ENCODE data around the gene EGFR. TPM values are rescaled to one million over a fixed set of nuclear protein-coding genes. Genes with fewer than 3 reads are reported as not detected.

Gene EGFR
- total RNA-seq, 4 donors from 2014 or later, result 45.5 to 61.1 (median 56.9) TPM

DNA sequence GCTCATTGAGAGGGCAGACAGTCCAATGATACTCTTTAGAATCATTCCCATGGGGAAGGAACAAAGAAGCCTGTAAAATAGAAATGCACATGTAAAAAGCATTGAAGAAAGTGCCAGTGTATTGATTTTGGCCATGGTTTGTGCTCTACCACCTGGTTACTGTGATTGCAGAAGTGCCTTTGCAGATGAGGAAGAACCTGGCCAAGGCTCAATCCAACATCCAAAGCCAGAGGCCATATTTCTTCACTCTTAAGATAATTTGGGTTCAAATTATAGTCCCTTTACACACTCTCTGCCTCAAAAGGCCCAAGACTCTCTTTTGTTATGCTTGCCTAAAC lies 122.1 kb downstream of the EGFR start:
- Histone ChIP-seq H3K4me1 (no peaks in the 10 kb centered on the region), H3K4me3 (no peak overlapping the region), H3K9me3 (no peaks in the 10 kb centered on the region), H3K27ac (no peak overlapping the region), H3K27me3 (no peaks in the 10 kb centered on the region), H3K36me3 (peaks cover 0 to 13% (median 0%) of the 10 kb centered on the region in 3 donors)
- TF ChIP-seq POLR2A (IDR thresholded peaks at IDR 0.05), result no peak
- no peak for TF ChIP-seq CTCF (IDR thresholded peaks at IDR 0.05)
- DNase-seq, result no peak

DNA sequence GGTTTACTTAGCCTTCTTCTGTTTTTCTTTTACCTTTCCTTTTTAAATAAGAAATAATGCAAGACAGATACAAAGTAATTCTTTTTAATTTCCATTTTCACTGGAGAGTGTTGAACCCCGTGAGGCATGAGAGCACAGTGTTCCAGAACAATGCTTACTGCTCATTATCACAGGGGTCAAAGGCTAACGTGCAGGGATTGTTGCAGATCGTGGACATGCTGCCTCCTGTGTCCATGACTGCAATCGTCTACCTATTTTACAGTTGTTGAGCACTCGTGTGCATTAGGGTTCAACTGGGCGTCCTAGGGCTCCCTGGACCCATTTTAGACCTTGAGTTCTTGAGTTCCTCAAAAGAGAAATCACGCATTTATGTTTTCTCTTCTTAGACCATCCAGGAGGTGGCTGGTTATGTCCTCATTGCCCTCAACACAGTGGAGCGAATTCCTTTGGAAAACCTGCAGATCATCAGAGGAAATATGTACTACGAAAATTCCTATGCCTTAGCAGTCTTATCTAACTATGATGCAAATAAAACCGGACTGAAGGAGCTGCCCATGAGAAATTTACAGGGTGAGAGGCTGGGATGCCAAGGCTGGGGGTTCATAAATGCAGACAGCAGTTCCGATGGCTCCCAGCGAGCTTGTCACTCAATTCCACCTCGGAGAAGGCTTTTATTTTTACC lies 124.2 kb downstream of the EGFR start:
- no peaks in the 10 kb centered on the region for H3K27me3 ChIP-seq
- no peaks in the 10 kb centered on the region for H3K4me1 ChIP-seq
- H3K36me3 ChIP-seq, result peaks cover 0 to 34% (median 0%) of the 10 kb centered on the region in 3 donors
- no peak overlapping the region for H3K4me3 ChIP-seq
- H3K9me3 ChIP-seq, result no peaks in the 10 kb centered on the region
- DNase-seq, result no peak
- H3K27ac ChIP-seq, result no peak overlapping the region
- TF ChIP-seq CTCF (IDR thresholded peaks at IDR 0.05) (peak in 3 of 6 experiments; percentile 32 to 46 (median 43)), POLR2A (IDR thresholded peaks at IDR 0.05) (no peak)

DNA sequence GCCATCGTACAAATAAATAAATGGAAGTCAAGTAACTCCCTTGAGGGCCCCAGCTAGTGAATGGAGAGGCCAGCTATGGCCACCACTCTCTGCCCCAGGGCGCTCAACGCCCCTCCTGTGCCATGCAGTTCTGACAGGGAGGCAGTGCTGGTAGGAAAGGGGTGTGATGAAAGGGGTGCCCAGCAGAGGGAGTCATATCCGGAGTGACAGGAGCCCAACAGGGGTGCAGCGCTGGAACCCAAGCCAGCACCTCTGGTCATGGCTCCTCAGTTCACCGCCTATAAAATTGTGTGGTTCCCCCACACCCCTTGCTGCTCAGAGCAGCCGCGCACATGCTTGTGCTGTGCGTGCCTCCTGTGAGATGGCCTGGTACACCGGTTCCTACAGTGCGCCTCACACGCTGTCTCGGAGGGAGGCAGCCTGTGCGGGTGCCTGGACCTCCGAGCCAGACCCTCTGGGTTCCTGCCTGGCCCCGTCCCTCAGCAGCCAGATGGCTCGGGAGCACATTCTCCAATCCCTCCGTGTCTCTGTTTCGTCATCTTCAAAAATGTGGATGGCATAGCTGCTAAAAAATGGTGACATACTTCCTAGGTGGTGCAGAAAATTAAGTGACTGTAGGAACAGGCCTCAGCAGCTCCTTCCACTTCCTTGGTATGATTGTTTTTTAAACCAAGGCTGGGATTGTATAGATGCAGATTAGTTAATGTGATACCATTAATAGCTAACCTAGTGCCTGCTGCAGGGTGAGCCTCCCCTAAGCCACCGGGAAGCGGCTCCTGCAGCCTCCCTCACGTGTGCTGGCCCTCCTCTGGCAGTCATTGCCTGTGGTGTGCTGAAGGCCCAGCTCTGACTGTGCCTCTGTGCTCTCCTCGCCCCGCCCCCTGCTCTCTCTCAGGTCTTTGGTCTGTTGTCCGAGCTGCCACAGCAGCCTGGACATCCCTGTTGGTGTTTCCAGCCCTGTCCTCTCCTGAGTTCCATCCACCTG lies 125.8 kb downstream of the EGFR start:
- H3K9me3 ChIP-seq, result no peaks in the 10 kb centered on the region
- no peaks in the 10 kb centered on the region for H3K4me1 ChIP-seq
- no peaks in the 10 kb centered on the region for H3K27me3 ChIP-seq
- no peak for DNase-seq
- no peak overlapping the region for H3K4me3 ChIP-seq
- H3K27ac ChIP-seq, result no peak overlapping the region
- TF ChIP-seq POLR2A (IDR thresholded peaks at IDR 0.05), result no peak
- TF ChIP-seq CTCF (IDR thresholded peaks at IDR 0.05), result peak in 2 of 6 experiments; percentile 24 to 33
- peaks cover 0 to 34% (median 0%) of the 10 kb centered on the region in 3 donors for H3K36me3 ChIP-seq

DNA sequence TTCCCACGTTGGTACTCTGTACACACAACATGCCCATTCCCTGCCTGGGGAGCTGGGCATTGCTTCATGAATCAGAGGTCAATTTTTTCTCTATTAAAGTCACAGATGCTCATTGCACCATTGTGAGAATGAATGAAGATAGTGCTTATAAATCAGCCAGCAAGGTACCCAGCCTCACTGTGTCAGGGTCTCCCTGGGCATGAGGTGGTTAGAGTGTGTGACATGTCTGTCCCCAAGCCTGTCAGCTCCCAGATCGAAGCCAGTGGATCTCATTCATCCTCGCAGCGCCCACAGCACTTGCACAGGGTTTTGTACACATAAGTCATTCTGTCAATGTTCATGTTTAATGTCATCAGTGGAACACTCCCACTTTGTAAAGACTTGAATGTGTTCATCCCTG lies 126.8 kb downstream of the EGFR start:
- no peaks in the 10 kb centered on the region for H3K9me3 ChIP-seq
- H3K36me3 ChIP-seq, result peaks cover 0 to 35% (median 0%) of the 10 kb centered on the region in 3 donors
- no peak for TF ChIP-seq CTCF (IDR thresholded peaks at IDR 0.05)

GRCh38 chr7:55147101-55147500 lies 128.3 kb downstream of the EGFR start:
- H3K9me3 ChIP-seq, result no peaks in the 10 kb centered on the region
- no peaks in the 10 kb centered on the region for H3K4me1 ChIP-seq
- TF ChIP-seq POLR2A (IDR thresholded peaks at IDR 0.05), result no peak
- no peak for TF ChIP-seq CTCF (IDR thresholded peaks at IDR 0.05)
- DNase-seq, result no peak
- no peak overlapping the region for H3K27ac ChIP-seq
- H3K27me3 ChIP-seq, result no peaks in the 10 kb centered on the region
- no peak overlapping the region for H3K4me3 ChIP-seq
- peaks cover 0 to 49% (median 0%) of the 10 kb centered on the region in 3 donors for H3K36me3 ChIP-seq

More for the DNA sequence above, 126.8 kb downstream of the EGFR start:
- no peaks in the 10 kb centered on the region for H3K27me3 ChIP-seq
- H3K27ac ChIP-seq, result no peak overlapping the region
- H3K4me3 ChIP-seq, result no peak overlapping the region
- H3K4me1 ChIP-seq, result no peaks in the 10 kb centered on the region
- DNase-seq, result no peak
